OCI-LY7 (cell line): ENCODE measurements around the gene SLC25A31. TPM values are rescaled to one million over a fixed set of nuclear protein-coding genes. Genes with fewer than 3 reads are reported as not detected.

ENCODE experiments used
- Bru-seq: library from RNA; stranded (reverse); fragments of 400-500 nt; gene quantifications from one replicate; lab custom pipeline; 2021; lab: Mats Ljungman, UMichigan
- BruChase-seq, 2 experiments: library from RNA; stranded (reverse); fragments of 400-500 nt; gene quantifications; one replicate each; lab custom pipeline; 2021; lab: Mats Ljungman, UMichigan
- BruUV-seq: library from RNA; stranded (reverse); fragments of 400-500 nt; replicated peaks from 2 replicates; lab custom pipeline; 2021; lab: Mats Ljungman, UMichigan
- CTCF ChIA-PET: fragments of 300-600 bp; sonication (Branson Sonifier 250); formaldehyde crosslinking; loops from one replicate; lab custom pipeline; 2022; ENCODE audit warnings: antibody characterized with exemption; ENCODE audit not compliant: unreplicated experiment; lab: Charles Lee
- POLR2A ChIA-PET: fragments of 300-600 bp; sonication (Branson Sonifier 250); formaldehyde crosslinking; loops from one replicate; lab custom pipeline; 2022; ENCODE audit warnings: antibody characterized with exemption; lab: Charles Lee
- DNase-seq: peaks from one replicate; pipeline ENCODE4 v3.0.0-alpha.2; 2015; ENCODE audit warnings: low spot score
- H2AFZ ChIP-seq: fragments of 200-600 bp; sonication (generic), shearing (Covaris generic); 2 replicates; pipeline ENCODE4 v1.6.1; 2014; ENCODE audit warnings: mild to moderate bottlenecking, antibody characterized with exemption, low read length, moderate library complexity
- H3K27ac ChIP-seq: fragments of 200-600 bp; sonication (generic); 2 replicates; pipeline ENCODE4 v1.5.1; 2014; ENCODE audit warnings: mixed run types, low read depth, mild to moderate bottlenecking, moderate library complexity, low read length, inconsistent platforms; ENCODE audit not compliant: poor library complexity, severe bottlenecking
- H3K36me3 ChIP-seq: fragments of 200-600 bp; sonication (generic); 2 replicates; pipeline ENCODE4 v1.6.1; 2014; ENCODE audit warnings: mild to moderate bottlenecking, antibody characterized with exemption, low read length, moderate library complexity, mixed read lengths; ENCODE audit not compliant: insufficient read depth
- H3K4me1 ChIP-seq: fragments of 200-600 bp; sonication (generic); 2 replicates; pipeline ENCODE4 v1.5.1; 2014; ENCODE audit warnings: mild to moderate bottlenecking, low read length; ENCODE audit not compliant: insufficient read depth, poor library complexity, severe bottlenecking
- H3K4me2 ChIP-seq: fragments of 200-600 bp; sonication (generic); 2 replicates; pipeline ENCODE4 v1.6.1; 2014; ENCODE audit warnings: mild to moderate bottlenecking, low read length
- H3K4me3 ChIP-seq: fragments of 200-600 bp; sonication (generic); 2 replicates; pipeline ENCODE4 v1.5.1; 2014; ENCODE audit warnings: mild to moderate bottlenecking, low read depth, low read length; ENCODE audit not compliant: poor library complexity, severe bottlenecking
- H3K79me2 ChIP-seq: fragments of 200-600 bp; sonication (generic); 2 replicates; pipeline ENCODE4 v1.6.1; 2016; ENCODE audit warnings: low read depth, mild to moderate bottlenecking, low read length, moderate library complexity, mixed read lengths; ENCODE audit not compliant: insufficient read depth
- H3K9me2 ChIP-seq: fragments of 200-600 bp; sonication (generic); 2 replicates; pipeline ENCODE4 v1.6.1; 2016; ENCODE audit warnings: mild to moderate bottlenecking, low read length, mixed read lengths; ENCODE audit not compliant: insufficient read depth
- H3K9me3 ChIP-seq: fragments of 200-600 bp; sonication (generic); 2 replicates; pipeline ENCODE4 v1.6.1; 2014; ENCODE audit warnings: mild to moderate bottlenecking, mixed run types, low read length, mixed read lengths
- H4K20me1 ChIP-seq: fragments of 200-600 bp; sonication (generic); 2 replicates; pipeline ENCODE4 v1.6.1; 2014; ENCODE audit warnings: mild to moderate bottlenecking, antibody characterized with exemption, low read length, moderate library complexity, mixed read lengths; ENCODE audit not compliant: insufficient read depth
- EZH2phosphoT487 ChIP-seq: fragments of 200-600 bp; sonication (generic); IDR thresholded peaks from 2 replicates; pipeline ENCODE4 v1.6.1; 2018; ENCODE audit warnings: low read depth, borderline replicate concordance, mild to moderate bottlenecking, mixed run types, antibody characterized with exemption, low read length, moderate library complexity, mixed read lengths
- intact Hi-C: fragments of 100-400 bp; cut with micrococcal nuclease; formaldehyde crosslinking; loops from one replicate; pipeline ENCODE4 v1.10.0; 2022; ENCODE audit not compliant: unreplicated experiment
- long read RNA-seq: library from polyadenylated mRNA; stranded (forward); transcript quantifications from one replicate; pipeline ENCODE4 v2.0.0, GENCODE V29; 2022
- total RNA-seq, 2 experiments: library from RNA; depleted of rRNA in 1 of 2; stranded (reverse); fragments of >200 nt in 1 of 2; shearing (Covaris generic) in 1 of 2; gene quantifications; 2 replicates each; pipeline ENCODE4 v1.2.3, GENCODE V29; 2014 to 2022
- TF ChIP-seq, protein P1 (sequence below): fragments of 200-600 bp; sonication (generic); conservative IDR thresholded peaks from 2 replicates; pipeline ENCODE4 v1.5.1; 2014; ENCODE audit warnings: mild to moderate bottlenecking, antibody characterized with exemption, low read length, moderate library complexity, mixed read lengths

Gene SLC25A31
- total RNA-seq (2014; rRNA removed; shearing (Covaris generic)) = not detected in 2 replicates
- not detected in 2 replicates for total RNA-seq (2022)
- Bru-seq, nascent RNA = not detected
- BruChase-seq, experiment 1, labeled RNA remaining after a 6-hour chase = not detected
- BruChase-seq, experiment 2, labeled RNA remaining after a 2-hour chase = not detected
- long read RNA-seq = 0 reads

DNA sequence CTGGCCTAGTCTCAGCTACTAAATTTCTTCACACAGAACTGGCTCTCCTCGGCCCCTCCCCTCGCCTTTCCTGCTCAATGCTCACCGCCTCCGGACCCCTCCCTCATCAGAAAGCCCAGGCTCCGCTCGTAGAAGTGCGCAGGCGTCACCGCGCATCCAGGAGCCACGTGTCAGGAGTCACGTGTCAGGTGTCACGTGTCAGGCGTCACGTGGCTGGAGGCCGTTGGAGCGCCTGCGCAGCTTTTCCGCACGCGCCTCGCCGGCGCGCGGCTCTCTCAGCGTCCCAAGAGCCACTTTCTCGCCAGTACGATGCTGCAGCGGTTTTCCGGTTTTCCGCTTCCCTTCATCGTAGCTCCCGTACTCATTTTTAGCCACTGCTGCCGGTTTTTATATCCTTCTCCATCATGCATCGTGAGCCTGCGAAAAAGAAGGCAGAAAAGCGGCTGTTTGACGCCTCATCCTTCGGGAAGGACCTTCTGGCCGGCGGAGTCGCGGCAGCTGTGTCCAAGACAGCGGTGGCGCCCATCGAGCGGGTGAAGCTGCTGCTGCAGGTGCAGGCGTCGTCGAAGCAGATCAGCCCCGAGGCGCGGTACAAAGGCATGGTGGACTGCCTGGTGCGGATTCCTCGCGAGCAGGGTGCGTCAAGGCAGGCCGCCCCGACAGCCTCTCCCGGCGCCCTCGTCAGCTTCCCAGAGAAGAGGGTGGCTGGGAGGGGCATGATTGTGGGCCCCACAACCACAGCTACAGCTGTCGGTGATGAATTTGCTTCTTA is at the start of gene SLC25A31:
SLC25A31 (plus strand) TSS at position 259 of the 772 bp plus-strand sequence; CDS start at position 405, 146 bp downstream.
- H3K9me3 ChIP-seq = no peaks in the 10 kb centered on the region
- H4K20me1 ChIP-seq = no peaks in the 10 kb centered on the region
- ChIA-PET POLR2A (no interaction called here), CTCF (no interaction called here)
- no peaks in the 10 kb centered on the region for H3K36me3 ChIP-seq
- no peak within 1 kb of the TSS for H3K27ac ChIP-seq
- intact Hi-C loops = no loop called here
- no peak for DNase-seq
- no peak for TF ChIP-seq EZH2phosphoT487
- TF ChIP-seq, protein P1, sequence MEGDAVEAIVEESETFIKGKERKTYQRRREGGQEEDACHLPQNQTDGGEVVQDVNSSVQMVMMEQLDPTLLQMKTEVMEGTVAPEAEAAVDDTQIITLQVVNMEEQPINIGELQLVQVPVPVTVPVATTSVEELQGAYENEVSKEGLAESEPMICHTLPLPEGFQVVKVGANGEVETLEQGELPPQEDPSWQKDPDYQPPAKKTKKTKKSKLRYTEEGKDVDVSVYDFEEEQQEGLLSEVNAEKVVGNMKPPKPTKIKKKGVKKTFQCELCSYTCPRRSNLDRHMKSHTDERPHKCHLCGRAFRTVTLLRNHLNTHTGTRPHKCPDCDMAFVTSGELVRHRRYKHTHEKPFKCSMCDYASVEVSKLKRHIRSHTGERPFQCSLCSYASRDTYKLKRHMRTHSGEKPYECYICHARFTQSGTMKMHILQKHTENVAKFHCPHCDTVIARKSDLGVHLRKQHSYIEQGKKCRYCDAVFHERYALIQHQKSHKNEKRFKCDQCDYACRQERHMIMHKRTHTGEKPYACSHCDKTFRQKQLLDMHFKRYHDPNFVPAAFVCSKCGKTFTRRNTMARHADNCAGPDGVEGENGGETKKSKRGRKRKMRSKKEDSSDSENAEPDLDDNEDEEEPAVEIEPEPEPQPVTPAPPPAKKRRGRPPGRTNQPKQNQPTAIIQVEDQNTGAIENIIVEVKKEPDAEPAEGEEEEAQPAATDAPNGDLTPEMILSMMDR = no peak
- no peaks in the 10 kb centered on the region for H3K9me2 ChIP-seq
- no TSS peak for BruUV-seq
- H3K79me2 ChIP-seq = no peaks in the 10 kb centered on the region
- no peak within 1 kb of the TSS for H3K4me2 ChIP-seq
- H3K4me1 ChIP-seq = no peaks in the 10 kb centered on the region
- H3K4me3 ChIP-seq = no peak within 1 kb of the TSS
- H2AFZ ChIP-seq = no peak within 1 kb of the TSS

DNA sequence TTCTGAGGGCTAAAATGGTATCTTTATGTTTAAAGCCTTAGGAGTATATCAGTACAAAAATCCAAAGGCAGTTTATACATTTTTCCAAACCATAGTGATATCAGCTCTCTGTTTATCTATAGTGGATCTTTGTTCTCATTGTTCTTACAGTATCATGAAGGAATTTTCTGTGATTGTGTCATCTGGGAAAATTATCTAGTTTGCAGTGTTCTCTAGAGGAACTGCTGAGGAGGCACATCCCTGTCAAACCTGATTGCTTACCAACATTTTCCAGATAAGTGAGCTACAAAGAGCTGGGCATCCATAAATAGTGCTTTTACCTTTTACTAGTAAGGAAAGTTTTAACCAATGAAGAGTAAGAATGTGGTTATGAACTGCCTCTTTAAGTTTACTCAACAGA is 44.9 kb upstream of the SLC25A31 start:
- intact Hi-C loops = no loop called here
- no TSS peak for BruUV-seq
- no peak overlapping the region for H2AFZ ChIP-seq
- H4K20me1 ChIP-seq = no peaks in the 10 kb centered on the region
- H3K36me3 ChIP-seq = no peaks in the 10 kb centered on the region
- no peak overlapping the region for H3K27ac ChIP-seq
- TF ChIP-seq, protein P1 = no peak
- no peak for TF ChIP-seq EZH2phosphoT487
- H3K4me1 ChIP-seq = no peaks in the 10 kb centered on the region
- CTCF ChIA-PET = no interaction called here
- DNase-seq = no peak
- H3K79me2 ChIP-seq = no peaks in the 10 kb centered on the region
- no peak overlapping the region for H3K4me2 ChIP-seq
- POLR2A ChIA-PET = interaction anchor here (0.6 to 1.5 kb wide), 2 partner anchors 16 to 40 kb away, joined by 3 read pairs; no protein-coding TSS in a partner anchor
- H3K4me3 ChIP-seq = no peak overlapping the region
- H3K9me2 ChIP-seq = no peaks in the 10 kb centered on the region
- no peaks in the 10 kb centered on the region for H3K9me3 ChIP-seq
